ENCODE measurements around the gene PSMC5.

PSMC5 gene

GRCh38 chr17:63833741-63834373, 6.6 kb downstream of the PSMC5 start:
- Mint-ChIP-seq H3K27ac (peak overlapping the region; percentile 44), H3K36me3 (ENCODE audit: low read depth) (peaks cover 62% of the 10 kb centered on the region), H3K4me3 (no peak overlapping the region), H3K9me3 (no peaks in the 10 kb centered on the region), H3K27me3 (ENCODE audit: low read depth, poor library complexity) (no peaks in the 10 kb centered on the region), H3K4me1 (peaks cover 25% of the 10 kb centered on the region)
- no peak for TF ChIP-seq CTCF (IDR thresholded peaks at IDR 0.05)
- no peak for DNase-seq

- Mint-ChIP-seq H3K36me3 (ENCODE audit: low read depth) (peaks cover 55% of the 10 kb centered on the region), H3K4me1 (peaks cover 25% of the 10 kb centered on the region), H3K9me3 (no peaks in the 10 kb centered on the region), H3K4me3 (no peak overlapping the region), H3K27ac (peak overlapping the region; percentile 76), H3K27me3 (ENCODE audit: low read depth, poor library complexity) (no peaks in the 10 kb centered on the region)
- TF ChIP-seq CTCF (IDR thresholded peaks at IDR 0.05): peak; percentile 46
- peak; percentile 49 for DNase-seq
Observed at GRCh38 chr17:63834431-63835166, 7.4 kb downstream of the PSMC5 start.

GRCh38 chr17:63835167-63835720, 8.0 kb downstream of the PSMC5 start:
- Mint-ChIP-seq H3K36me3 (ENCODE audit: low read depth) (peaks cover 48% of the 10 kb centered on the region), H3K9me3 (no peaks in the 10 kb centered on the region)

GRCh38 chr17:63836811-63837210, 9.6 kb downstream of the PSMC5 start:
- Mint-ChIP-seq H3K4me3 (no peak overlapping the region), H3K9me3 (no peaks in the 10 kb centered on the region), H3K27ac (no peak overlapping the region), H3K27me3 (ENCODE audit: low read depth, poor library complexity) (no peaks in the 10 kb centered on the region), H3K36me3 (ENCODE audit: low read depth) (peaks cover 39% of the 10 kb centered on the region), H3K4me1 (peaks cover 37% of the 10 kb centered on the region)
- no peak for TF ChIP-seq CTCF (IDR thresholded peaks at IDR 0.05)
- no peak for DNase-seq

More at GRCh38 chr17:63835167-63835720, 8.0 kb downstream of the PSMC5 start:
- no peak for DNase-seq
- no peak for TF ChIP-seq CTCF (IDR thresholded peaks at IDR 0.05)
- Mint-ChIP-seq H3K4me1 (peaks cover 24% of the 10 kb centered on the region), H3K27ac (peak overlapping the region; percentile 76), H3K4me3 (no peak overlapping the region), H3K27me3 (ENCODE audit: low read depth, poor library complexity) (no peaks in the 10 kb centered on the region)

- no peak for DNase-seq
- H3K4me3 Mint-ChIP-seq: no peak overlapping the region
- peaks cover 32% of the 10 kb centered on the region for H3K36me3 Mint-ChIP-seq (ENCODE audit: low read depth)
- TF ChIP-seq CTCF (IDR thresholded peaks at IDR 0.05): no peak
- H3K27ac Mint-ChIP-seq: no peak overlapping the region
- H3K9me3 Mint-ChIP-seq: no peaks in the 10 kb centered on the region
- H3K4me1 Mint-ChIP-seq: peaks cover 37% of the 10 kb centered on the region
- H3K27me3 Mint-ChIP-seq (ENCODE audit: low read depth, poor library complexity): no peaks in the 10 kb centered on the region
Observed at GRCh38 chr17:63837480-63837879, 10.2 kb downstream of the PSMC5 start.

Data from nephron progenitor cell (in vitro differentiated cells).